HG03469 (cell line): ENCODE measurements around the gene INSR.
"Not testable (repeated sequence)": the region's sequence is repeated elsewhere in the genome, so short reads cannot be mapped to it uniquely, and the experiment has no call there.

Experiments
- ATAC-seq: cut with Tn5 transposase; IDR thresholded peaks from one replicate; pipeline ENCODE4 v1.9.1; 2021; ENCODE audit warnings: mild to moderate bottlenecking, moderate library complexity, moderate number of reproducible peaks; ENCODE audit not compliant: unreplicated experiment

Gene INSR

DNA sequence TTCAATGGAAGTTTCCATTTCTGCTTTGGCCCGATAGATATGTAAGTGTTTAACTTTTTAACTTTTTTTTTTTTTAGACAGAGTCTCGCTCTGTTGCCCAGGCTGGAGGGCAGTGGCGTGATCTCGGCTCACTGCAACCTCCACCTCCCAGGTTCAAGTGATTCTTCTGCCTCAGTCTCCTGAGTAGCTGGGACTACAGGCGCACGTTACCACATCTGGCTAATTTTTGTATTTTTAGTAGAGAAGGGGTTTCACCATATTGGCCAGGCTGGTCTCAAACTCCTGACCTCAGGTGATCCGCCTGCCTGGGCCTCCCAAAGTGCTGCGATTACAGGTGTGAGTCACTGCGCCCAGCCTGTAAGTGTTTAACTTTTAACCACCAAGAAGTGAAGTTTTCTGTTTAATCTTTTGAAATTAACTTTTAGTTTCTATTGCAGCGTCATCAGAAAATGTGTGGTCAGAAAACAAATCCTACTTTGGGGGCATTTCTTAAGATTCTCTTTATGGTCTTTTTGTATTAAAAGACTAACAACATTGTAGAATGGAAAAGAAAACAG lies 147.0 kb downstream of the INSR start:
- ATAC-seq: not testable (repeated sequence)

GRCh38 chr19:7146086-7146485 lies 148.1 kb downstream of the INSR start:
- not testable (repeated sequence) for ATAC-seq

DNA sequence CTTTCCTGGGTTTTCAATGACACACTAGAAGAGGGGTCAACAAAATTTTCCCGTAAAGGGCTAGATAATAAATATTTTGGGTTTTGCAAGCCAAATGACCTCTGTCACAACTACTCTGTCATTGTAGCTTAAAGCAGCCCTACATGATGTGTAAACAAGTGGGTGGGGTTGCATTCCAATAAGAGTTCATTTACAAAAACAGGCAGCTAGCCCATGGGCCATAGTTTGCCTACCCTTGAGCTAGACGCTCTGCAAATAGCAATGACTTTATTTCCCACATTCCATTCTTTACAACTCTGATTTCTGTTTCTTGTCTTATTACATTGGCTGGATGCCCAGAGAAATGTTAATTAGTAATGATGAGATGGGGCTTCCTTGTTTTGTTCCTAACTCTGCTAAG lies 148.7 kb downstream of the INSR start:
- ATAC-seq: no peak

DNA sequence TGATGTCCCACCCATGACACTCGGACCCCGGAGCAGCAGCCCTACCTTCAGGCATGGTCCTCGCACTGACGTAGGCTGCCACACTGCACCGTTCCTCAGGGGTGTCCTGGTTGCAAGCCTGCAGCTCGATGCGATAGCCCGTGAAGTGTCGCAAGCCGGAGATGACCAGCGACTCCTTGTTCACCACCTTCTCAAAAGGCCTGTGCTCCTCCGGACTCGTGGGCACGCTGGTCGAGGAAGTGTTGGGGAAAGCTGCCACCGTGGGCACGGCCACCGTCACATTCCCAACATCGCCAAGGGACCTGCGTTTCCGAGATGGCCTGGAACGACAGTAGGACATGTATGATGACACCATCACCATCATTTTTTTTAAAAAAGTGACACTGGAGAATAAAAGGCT lies 151.4 kb downstream of the INSR start:
- ATAC-seq: no peak

- no peak for ATAC-seq
Measured at GRCh38 chr19:7140137-7140536, 154.1 kb downstream of the INSR start.

DNA sequence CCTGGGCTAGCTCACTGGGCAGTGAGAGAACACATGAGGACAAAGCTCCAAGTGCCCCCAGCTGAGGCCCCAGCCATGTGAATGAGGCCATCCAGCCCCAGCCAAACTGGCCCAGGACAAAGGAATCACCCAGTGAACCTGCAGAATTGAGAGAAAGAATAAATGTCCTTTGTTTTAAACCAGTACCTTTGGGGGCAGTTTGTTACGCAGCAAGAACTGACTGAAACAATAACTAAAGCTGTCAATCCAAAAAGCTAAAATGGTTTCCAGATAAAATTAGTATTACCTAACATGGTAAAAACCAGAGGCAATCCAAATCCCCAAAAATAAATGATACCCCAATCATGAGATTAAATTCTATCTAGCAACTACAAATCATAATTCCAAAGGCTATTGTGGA lies 155.1 kb downstream of the INSR start:
- ATAC-seq: no peak

GRCh38 chr19:7138402-7138801 lies 155.8 kb downstream of the INSR start:
- ATAC-seq: no peak

GRCh38 chr19:7137120-7137519 lies 157.1 kb downstream of the INSR start:
- ATAC-seq: no peak

GRCh38 chr19:7132054-7132453 lies 162.2 kb downstream of the INSR start:
- no peak for ATAC-seq

DNA sequence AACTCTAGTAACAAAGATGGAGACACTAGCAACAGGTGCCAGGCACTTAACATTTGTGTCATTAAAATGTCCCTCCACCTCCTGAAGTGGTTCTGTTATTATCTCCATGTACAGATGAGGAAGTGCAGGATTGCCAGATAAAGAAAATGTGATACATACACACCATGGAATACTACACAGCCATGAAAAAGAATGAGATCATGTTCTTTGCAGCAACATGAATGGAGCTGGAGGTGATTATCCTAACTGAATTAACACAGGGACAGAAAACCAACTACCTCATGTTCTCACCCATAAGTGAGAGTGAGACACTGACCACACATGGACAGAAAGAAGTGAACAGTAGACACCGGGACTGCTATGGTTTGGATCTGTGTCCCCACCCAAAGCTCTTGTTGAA lies 164.2 kb downstream of the INSR start:
- ATAC-seq: no peak

DNA sequence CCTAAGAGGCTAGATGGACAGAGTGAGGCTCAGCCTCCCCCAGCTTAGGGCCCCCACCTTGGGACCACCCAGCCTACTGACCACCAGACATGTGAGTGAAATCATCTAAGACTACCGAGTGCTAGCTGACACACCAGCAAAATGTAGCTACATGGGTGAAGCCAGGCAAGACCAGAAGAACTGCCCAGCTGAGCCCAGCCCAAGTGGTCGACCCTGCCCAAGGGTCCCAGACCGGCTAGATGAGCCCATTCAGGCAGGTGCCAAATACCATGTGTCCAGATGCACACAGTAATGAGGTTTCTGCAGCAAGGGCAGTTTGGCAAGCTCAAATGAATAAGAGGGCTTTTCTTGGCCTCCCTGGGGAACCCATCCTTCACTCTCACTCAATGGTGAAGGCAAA lies 168.1 kb downstream of the INSR start:
- no peak for ATAC-seq

GRCh38 chr19:7125221-7125620 lies 169.0 kb downstream of the INSR start:
- ATAC-seq: no peak

GRCh38 chr19:7124782-7125181 lies 169.4 kb downstream of the INSR start:
- no peak for ATAC-seq

DNA sequence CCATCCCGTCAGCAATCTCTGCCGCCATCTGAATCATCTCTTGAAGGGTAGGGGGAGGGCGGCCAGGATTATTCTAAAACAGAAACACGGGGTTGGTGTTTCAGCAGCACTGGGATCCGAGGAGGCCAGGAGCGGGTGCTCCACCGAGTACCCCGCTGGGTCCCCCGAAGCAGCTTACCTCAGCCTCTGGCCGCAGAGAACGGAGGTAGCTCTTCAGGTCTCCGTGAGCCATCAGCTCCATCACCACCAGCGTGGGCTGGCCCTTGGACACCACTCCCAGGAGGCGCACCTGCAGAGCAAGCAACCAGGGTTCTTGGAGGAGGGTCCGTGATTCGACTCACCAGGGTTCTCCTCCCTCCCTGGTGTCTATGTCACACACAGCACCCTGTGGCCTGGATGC lies 171.5 kb downstream of the INSR start:
- no peak for ATAC-seq

DNA sequence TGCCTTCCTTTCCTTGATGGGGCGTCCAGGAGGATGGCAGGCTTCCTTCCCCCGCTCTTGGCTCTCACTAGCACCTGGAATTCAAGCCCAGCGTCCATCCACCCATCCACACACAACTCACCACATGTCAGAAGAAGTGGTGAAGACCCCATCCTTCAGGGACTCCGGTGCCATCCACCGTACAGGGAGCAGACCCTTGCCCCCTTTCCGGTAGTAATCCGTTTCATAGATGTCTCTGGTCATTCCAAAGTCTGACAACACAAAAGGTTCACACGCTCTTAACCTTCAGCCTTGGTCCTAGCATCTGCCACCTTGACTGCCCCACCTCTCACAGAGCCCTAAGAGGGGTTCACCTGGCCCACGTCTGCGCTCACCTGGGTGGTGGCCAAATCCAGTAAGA lies 173.7 kb downstream of the INSR start:
- ATAC-seq: no peak

DNA sequence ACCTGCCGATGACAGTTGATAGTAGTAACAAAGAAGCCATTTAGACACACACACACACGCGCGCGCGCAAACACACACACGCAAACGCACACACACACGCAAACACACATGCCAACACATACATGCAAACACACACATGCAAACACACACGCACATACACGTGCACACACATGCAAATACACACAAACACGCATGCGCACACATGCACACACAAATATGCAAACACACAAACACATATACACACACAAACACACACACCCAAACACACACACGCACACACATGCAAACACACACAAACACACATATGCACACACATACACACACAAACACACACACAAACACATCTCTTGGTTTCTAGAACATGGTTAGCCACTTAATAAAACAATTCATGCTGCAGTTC lies 174.6 kb downstream of the INSR start:
- ATAC-seq: no peak

DNA sequence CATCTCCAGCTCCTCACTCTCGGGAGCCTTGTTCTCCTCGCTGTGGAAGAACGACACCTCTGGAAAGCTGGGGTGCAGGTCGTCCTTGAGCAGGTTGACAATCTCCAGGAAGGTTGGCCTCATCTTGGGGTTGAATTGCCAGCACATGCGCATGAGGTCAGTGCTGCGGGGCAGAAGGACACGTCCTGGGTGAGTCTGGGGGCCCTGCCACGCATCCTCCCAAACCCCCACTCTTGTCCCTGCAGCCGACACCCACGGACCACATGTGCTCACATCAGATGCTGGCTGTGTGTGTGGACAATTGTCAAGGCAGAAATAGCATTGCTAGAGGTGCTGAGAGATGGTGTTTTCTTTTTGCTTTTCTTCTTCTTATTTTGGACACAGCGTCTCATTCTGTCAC lies 177.0 kb downstream of the INSR start:
- no peak for ATAC-seq

DNA sequence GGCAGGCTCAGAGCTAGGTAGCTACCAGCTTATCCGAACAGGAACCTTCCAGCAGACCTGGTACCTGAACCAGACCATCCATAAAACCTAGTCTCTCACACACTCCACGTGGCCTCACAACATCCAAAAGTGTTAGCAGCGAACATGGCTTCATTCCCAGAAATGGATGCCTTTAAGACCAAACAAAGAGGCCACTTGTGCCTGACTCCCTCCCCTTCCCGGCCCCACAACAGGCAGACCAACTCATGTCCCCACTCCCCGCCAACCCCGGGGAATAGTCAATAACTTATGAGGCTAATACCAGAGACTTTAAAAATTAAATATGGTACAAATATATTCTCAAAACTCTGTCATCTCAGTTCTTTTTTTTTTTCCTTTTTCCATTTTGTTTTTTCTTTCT lies 178.5 kb downstream of the INSR start:
- no peak for ATAC-seq

DNA sequence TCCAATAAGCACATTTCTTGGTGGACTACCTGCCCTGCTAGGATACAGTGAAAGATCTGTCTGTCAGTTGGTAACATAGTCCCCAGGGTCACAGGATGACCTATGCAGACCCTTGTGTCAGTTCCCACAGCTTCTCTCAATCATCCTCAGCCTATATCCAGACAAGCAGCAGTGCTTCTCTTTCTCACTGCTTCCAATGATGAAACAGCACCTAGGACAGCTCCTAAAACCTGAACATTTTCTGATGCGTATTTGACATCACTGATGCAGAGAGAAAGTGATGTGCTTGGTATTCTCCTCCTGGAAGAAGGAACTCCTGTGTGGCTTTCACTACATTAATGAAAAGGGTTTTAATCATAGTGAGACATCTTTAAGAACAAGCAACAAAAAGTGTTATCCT lies 181.0 kb downstream of the INSR start:
- ATAC-seq: no peak

DNA sequence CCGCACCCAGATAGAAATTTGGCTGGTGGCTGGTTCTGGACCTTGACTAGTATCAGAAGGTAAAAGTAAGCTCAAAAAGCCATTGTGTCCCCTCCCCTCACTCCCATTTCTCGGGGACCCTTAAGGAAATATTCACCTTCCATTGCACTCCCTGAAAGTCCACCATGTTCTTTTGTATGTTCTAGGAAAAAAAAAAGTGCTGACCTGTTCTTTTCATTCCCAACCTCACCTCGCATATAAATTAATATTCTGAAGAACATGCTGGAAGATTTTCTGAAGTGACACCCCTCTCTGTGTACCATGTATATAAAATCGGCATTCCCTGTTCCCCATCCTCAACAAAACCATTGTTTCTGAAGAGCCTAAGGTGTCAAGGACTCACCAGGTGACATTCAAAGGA lies 181.5 kb downstream of the INSR start:
- ATAC-seq: no peak

DNA sequence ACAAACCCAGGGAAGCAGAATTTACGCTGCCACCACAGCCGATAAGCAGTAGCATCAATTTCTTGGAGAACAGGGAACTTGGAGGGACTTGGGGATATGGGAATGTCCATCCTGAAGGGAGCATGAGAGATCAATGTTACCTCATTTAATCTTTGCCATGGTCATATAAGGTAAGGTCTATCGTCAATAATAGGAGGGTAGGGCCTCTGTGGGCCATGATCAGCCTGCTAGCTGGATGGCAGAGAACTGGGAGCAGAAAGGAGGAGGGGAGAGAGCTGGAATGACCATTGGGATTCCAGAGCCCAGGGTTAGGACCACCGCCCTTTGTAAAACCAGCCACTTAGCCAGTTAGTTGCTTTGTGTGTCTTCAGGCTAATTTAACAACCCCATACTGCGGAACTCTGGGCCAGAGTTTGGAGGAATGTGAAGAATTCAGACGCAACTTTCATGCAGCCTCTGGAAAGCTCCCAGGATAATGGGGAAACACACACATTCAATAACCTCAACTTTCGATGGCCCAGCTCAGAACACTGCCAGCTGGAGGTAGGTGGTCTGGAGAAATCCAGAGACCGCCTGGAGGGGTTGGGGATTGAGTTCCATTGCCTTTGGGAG lies 184.4 kb downstream of the INSR start:
- no peak for ATAC-seq

- ATAC-seq: no peak
Measured at GRCh38 chr19:7106711-7107657, 187.2 kb downstream of the INSR start.
